Measurements from ENCODE around the gene ZYG11A. TPM values are rescaled to one million over a fixed set of nuclear protein-coding genes. Genes with fewer than 3 reads are reported as not detected.

ZYG11A gene
- total RNA-seq, 1 donor from 2014 or later, result 0.30 TPM

GRCh38 chr1:52900402-52900801 lies 57.8 kb downstream of the ZYG11A start:
- no peak for FAIRE-seq
- H3K27ac Mint-ChIP-seq (ENCODE audit: unreplicated experiment), result no peak overlapping the region

GRCh38 chr1:52901384-52901783 lies 58.8 kb downstream of the ZYG11A start:
- H3K4me1 Mint-ChIP-seq (ENCODE audit: low read depth, unreplicated experiment), result peaks cover 7% of the 10 kb centered on the region
- no peaks in the 10 kb centered on the region for H3K27me3 ChIP-seq (ENCODE audit: insufficient read depth, low read length)
- no peaks in the 10 kb centered on the region for H3K79me2 ChIP-seq (ENCODE audit: insufficient read depth, low read length)
- TF ChIP-seq CTCF (IDR thresholded peaks at IDR 0.05; ENCODE audit: insufficient read depth, low read depth, low read length) (no peak), EZH2 (IDR thresholded peaks at IDR 0.05; ENCODE audit: insufficient read depth, low read length) (no peak)
- no peaks in the 10 kb centered on the region for H3K4me1 ChIP-seq (ENCODE audit: insufficient read depth, low read length)
- peaks cover 11% of the 10 kb centered on the region for H3K27me3 Mint-ChIP-seq (ENCODE audit: low read depth, unreplicated experiment)
- H4K20me1 ChIP-seq (ENCODE audit: insufficient read depth, low read length), result no peaks in the 10 kb centered on the region
- no peaks in the 10 kb centered on the region for H3K9me3 Mint-ChIP-seq (ENCODE audit: unreplicated experiment)
- no peaks in the 10 kb centered on the region for H3K36me3 ChIP-seq (ENCODE audit: insufficient read depth, low read length)
- no peaks in the 10 kb centered on the region for H3K36me3 Mint-ChIP-seq (ENCODE audit: low read depth, unreplicated experiment)
- no peak overlapping the region for H3K4me3 Mint-ChIP-seq (ENCODE audit: unreplicated experiment)
- no peak overlapping the region for H3K27ac ChIP-seq (ENCODE audit: low read depth, low read length)
- no peaks in the 10 kb centered on the region for H3K9me3 ChIP-seq (ENCODE audit: insufficient read depth, low read depth, low read length)
- no peak overlapping the region for H3K4me3 ChIP-seq (ENCODE audit: insufficient read depth, low read depth, low read length)
- H3K9ac ChIP-seq (ENCODE audit: low read length), result no peak overlapping the region
- no peak overlapping the region for H2AFZ ChIP-seq (ENCODE audit: low read depth, low read length)
- H3K4me2 ChIP-seq (ENCODE audit: low read length), result no peak overlapping the region
- DNase-seq (ENCODE audit: low read depth), result no peak
- no peak for FAIRE-seq
- H3K27ac Mint-ChIP-seq (ENCODE audit: unreplicated experiment), result no peak overlapping the region

More at GRCh38 chr1:52900402-52900801, 57.8 kb downstream of the ZYG11A start:
- Histone ChIP-seq H3K27me3 (ENCODE audit: insufficient read depth, low read length) (no peaks in the 10 kb centered on the region), H3K79me2 (ENCODE audit: insufficient read depth, low read length) (no peaks in the 10 kb centered on the region), H3K9ac (ENCODE audit: low read length) (no peak overlapping the region), H3K36me3 (ENCODE audit: insufficient read depth, low read length) (no peaks in the 10 kb centered on the region), H3K9me3 (ENCODE audit: insufficient read depth, low read depth, low read length) (no peaks in the 10 kb centered on the region), H3K4me3 (ENCODE audit: insufficient read depth, low read depth, low read length) (no peak overlapping the region), H3K4me2 (ENCODE audit: low read length) (no peak overlapping the region), H2AFZ (ENCODE audit: low read depth, low read length) (no peak overlapping the region), H4K20me1 (ENCODE audit: insufficient read depth, low read length) (no peaks in the 10 kb centered on the region), H3K4me1 (ENCODE audit: insufficient read depth, low read length) (no peaks in the 10 kb centered on the region), H3K27ac (ENCODE audit: low read depth, low read length) (no peak overlapping the region)
- TF ChIP-seq EZH2 (IDR thresholded peaks at IDR 0.05; ENCODE audit: insufficient read depth, low read length), result no peak
- no peak for TF ChIP-seq CTCF (IDR thresholded peaks at IDR 0.05; ENCODE audit: insufficient read depth, low read depth, low read length)
- Mint-ChIP-seq H3K4me3 (ENCODE audit: unreplicated experiment) (no peak overlapping the region), H3K9me3 (ENCODE audit: unreplicated experiment) (no peaks in the 10 kb centered on the region), H3K27me3 (ENCODE audit: low read depth, unreplicated experiment) (peaks cover 9% of the 10 kb centered on the region), H3K4me1 (ENCODE audit: low read depth, unreplicated experiment) (peaks cover 7% of the 10 kb centered on the region), H3K36me3 (ENCODE audit: low read depth, unreplicated experiment) (no peaks in the 10 kb centered on the region)
- no peak for DNase-seq (ENCODE audit: low read depth)

- no peak overlapping the region for H3K27ac Mint-ChIP-seq (ENCODE audit: unreplicated experiment)
- no peaks in the 10 kb centered on the region for H3K4me1 ChIP-seq (ENCODE audit: insufficient read depth, low read length)
- no peak overlapping the region for H3K4me3 Mint-ChIP-seq (ENCODE audit: unreplicated experiment)
- no peaks in the 10 kb centered on the region for H3K27me3 ChIP-seq (ENCODE audit: insufficient read depth, low read length)
- no peak for FAIRE-seq
- no peak overlapping the region for H3K4me2 ChIP-seq (ENCODE audit: low read length)
- H3K27me3 Mint-ChIP-seq (ENCODE audit: low read depth, unreplicated experiment), result peaks cover 6% of the 10 kb centered on the region
- no peaks in the 10 kb centered on the region for H4K20me1 ChIP-seq (ENCODE audit: insufficient read depth, low read length)
- no peaks in the 10 kb centered on the region for H3K36me3 ChIP-seq (ENCODE audit: insufficient read depth, low read length)
- TF ChIP-seq EZH2 (IDR thresholded peaks at IDR 0.05; ENCODE audit: insufficient read depth, low read length) (no peak), CTCF (IDR thresholded peaks at IDR 0.05; ENCODE audit: insufficient read depth, low read depth, low read length) (no peak)
- no peaks in the 10 kb centered on the region for H3K9me3 Mint-ChIP-seq (ENCODE audit: unreplicated experiment)
- no peak overlapping the region for H3K9ac ChIP-seq (ENCODE audit: low read length)
- H3K79me2 ChIP-seq (ENCODE audit: insufficient read depth, low read length), result no peaks in the 10 kb centered on the region
- no peak overlapping the region for H2AFZ ChIP-seq (ENCODE audit: low read depth, low read length)
- H3K27ac ChIP-seq (ENCODE audit: low read depth, low read length), result no peak overlapping the region
- H3K4me3 ChIP-seq (ENCODE audit: insufficient read depth, low read depth, low read length), result no peak overlapping the region
- H3K4me1 Mint-ChIP-seq (ENCODE audit: low read depth, unreplicated experiment), result peaks cover 6% of the 10 kb centered on the region
- no peaks in the 10 kb centered on the region for H3K36me3 Mint-ChIP-seq (ENCODE audit: low read depth, unreplicated experiment)
- no peaks in the 10 kb centered on the region for H3K9me3 ChIP-seq (ENCODE audit: insufficient read depth, low read depth, low read length)
- no peak for DNase-seq (ENCODE audit: low read depth)
Measured at GRCh38 chr1:52904208-52904926, 61.8 kb downstream of the ZYG11A start.

Data from astrocyte (in vitro differentiated cells and primary cell).